CD8-positive, alpha-beta memory T cell (primary cell): ENCODE results near the gene CDCA4. TPM values are rescaled to one million over a fixed set of nuclear protein-coding genes. Genes with fewer than 3 reads are reported as not detected.
"Not testable (repeated sequence)": the region's sequence is repeated elsewhere in the genome, so short reads cannot be mapped to it uniquely, and the experiment has no call there.

Experiments
- CTCF ChIA-PET: fragments of 350-600 bp; sonication (Branson Sonifier 250); formaldehyde crosslinking; loops from one replicate; lab custom pipeline; 2021; ENCODE audit warnings: antibody characterized with exemption; lab: Charles Lee
- POLR2A ChIA-PET: fragments of 350-600 bp; sonication (Branson Sonifier 250); formaldehyde crosslinking; loops from one replicate; lab custom pipeline; 2021; ENCODE audit warnings: antibody characterized with exemption; lab: Charles Lee
- DNase-seq, 5 donors: peaks; one replicate each; pipeline versions ENCODE4 v3.0.0 to v3.0.0-alpha.2; 2020 to 2022; ENCODE audit warnings: mixed read lengths in 1 of 5
- H3K27ac ChIP-seq: one replicate; pipeline ENCODE4 v1.7.0; 2013; ENCODE audit warnings: low read depth, mild to moderate bottlenecking, low read length, moderate library complexity
- H3K27me3 ChIP-seq: 2 replicates; pipeline ENCODE4 v1.7.0; 2013; ENCODE audit warnings: low read length, mild to moderate bottlenecking; ENCODE audit not compliant: insufficient read depth, poor library complexity, severe bottlenecking
- H3K36me3 ChIP-seq: 2 replicates; pipeline ENCODE4 v1.7.0; 2013; ENCODE audit warnings: mild to moderate bottlenecking, low read length, moderate library complexity; ENCODE audit not compliant: insufficient read depth
- H3K4me1 ChIP-seq: 2 replicates; pipeline ENCODE4 v1.7.0; 2013; ENCODE audit warnings: mild to moderate bottlenecking, low read length, moderate library complexity; ENCODE audit not compliant: insufficient read depth
- H3K4me3 ChIP-seq: 2 replicates; pipeline ENCODE4 v1.7.0; 2013; ENCODE audit warnings: mild to moderate bottlenecking, low read length
- H3K9me3 ChIP-seq: 2 replicates; pipeline ENCODE4 v1.7.0; 2013; ENCODE audit warnings: mild to moderate bottlenecking, low read length
- H3K27ac Mint-ChIP-seq, 8 donors: one replicate each; pipeline ENCODE4 v1.8.0; 2020 to 2021; ENCODE audit warnings: mixed read lengths in 8 of 8, mild to moderate bottlenecking in 6 of 8, inconsistent platforms in 3 of 8, moderate library complexity in 3 of 8
- H3K27me3 Mint-ChIP-seq, 2 donors: one replicate each; pipeline ENCODE4 v1.8.0; 2020 to 2021; ENCODE audit warnings: mixed read lengths in 2 of 2, mild to moderate bottlenecking in 1 of 2, moderate library complexity in 1 of 2
- H3K36me3 Mint-ChIP-seq, 3 donors: one replicate each; pipeline ENCODE4 v1.8.0; 2020 to 2021; ENCODE audit warnings: mixed read lengths in 3 of 3, inconsistent platforms in 1 of 3, mild to moderate bottlenecking in 1 of 3
- H3K4me1 Mint-ChIP-seq, 3 donors: one replicate each; pipeline ENCODE4 v1.8.0; 2020 to 2021; ENCODE audit warnings: mixed read lengths in 3 of 3, inconsistent platforms in 1 of 3, mild to moderate bottlenecking in 1 of 3
- H3K4me3 Mint-ChIP-seq, 7 donors: one replicate each; pipeline ENCODE4 v1.8.0; 2020 to 2021; ENCODE audit warnings: mixed read lengths in 7 of 7, mild to moderate bottlenecking in 6 of 7, moderate library complexity in 4 of 7, inconsistent platforms in 2 of 7
- H3K9me3 Mint-ChIP-seq, 5 donors: one replicate each; pipeline ENCODE4 v1.8.0; 2020 to 2022; ENCODE audit warnings: mixed read lengths in 5 of 5, mild to moderate bottlenecking in 3 of 5, moderate library complexity in 2 of 5, inconsistent platforms in 1 of 5
- polyA plus RNA-seq: library from polyadenylated mRNA; unstranded; fragments of 300-500 nt; fragmentation: Illumina TruSeq; gene quantifications from one replicate; pipeline ENCODE4 v1.2.3, GENCODE V29; 2021
- total RNA-seq, 2 experiments: library from RNA; stranded (reverse); gene quantifications; one replicate each; pipeline ENCODE4 v1.2.3, GENCODE V29; 2021

CDCA4 gene
- total and polyA plus RNA-seq, 3 experiments from 2014 or later, result 23.8 to 76.7 (median 73.0) TPM

DNA sequence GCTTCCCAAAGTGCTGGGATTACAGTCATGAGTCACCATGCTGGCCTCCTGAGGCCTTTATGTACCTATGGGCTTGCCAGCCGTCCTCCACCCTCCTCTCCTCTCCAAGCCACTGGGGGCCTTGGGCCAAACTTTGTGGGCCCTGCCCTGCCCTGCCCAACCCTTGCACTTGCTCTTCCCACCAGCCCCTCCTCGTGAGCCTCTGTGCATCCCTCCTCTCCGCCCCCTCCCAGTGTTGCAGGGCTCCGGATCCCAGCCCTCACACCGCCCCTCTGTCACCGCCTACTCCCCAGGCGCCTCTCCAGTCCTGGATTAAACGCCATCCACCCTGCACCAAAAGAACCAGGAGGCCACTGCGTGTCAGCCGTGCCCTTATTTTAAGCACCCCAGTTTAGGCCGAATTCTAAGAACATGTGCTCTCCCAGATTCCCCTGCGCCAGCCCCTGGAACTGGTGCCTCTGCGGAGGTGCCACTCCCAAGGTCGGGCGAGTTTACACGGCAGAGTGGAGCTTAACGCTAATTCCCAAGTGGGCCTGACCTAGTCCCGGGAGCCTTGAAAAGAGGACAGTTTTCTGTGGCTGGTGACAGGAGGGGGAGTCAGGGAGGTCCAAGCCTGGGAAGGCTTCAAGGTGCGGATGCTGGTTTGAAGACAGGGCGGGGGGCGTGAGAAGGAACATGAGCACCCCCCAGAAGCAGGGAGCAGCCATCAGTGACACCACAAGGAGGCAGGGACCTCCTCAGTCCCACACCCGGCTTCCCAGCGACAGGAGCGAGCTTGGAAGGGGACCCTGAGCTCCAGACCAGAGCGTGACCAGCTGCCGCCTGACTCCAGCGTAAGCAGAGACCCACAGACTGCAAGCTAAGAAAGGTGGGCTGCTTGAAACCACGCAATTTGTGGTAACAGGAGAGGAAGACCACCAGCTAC lies 21.2 kb upstream of the CDCA4 start:
- POLR2A ChIA-PET, result no interaction called here
- DNase-seq, result no peak

DNA sequence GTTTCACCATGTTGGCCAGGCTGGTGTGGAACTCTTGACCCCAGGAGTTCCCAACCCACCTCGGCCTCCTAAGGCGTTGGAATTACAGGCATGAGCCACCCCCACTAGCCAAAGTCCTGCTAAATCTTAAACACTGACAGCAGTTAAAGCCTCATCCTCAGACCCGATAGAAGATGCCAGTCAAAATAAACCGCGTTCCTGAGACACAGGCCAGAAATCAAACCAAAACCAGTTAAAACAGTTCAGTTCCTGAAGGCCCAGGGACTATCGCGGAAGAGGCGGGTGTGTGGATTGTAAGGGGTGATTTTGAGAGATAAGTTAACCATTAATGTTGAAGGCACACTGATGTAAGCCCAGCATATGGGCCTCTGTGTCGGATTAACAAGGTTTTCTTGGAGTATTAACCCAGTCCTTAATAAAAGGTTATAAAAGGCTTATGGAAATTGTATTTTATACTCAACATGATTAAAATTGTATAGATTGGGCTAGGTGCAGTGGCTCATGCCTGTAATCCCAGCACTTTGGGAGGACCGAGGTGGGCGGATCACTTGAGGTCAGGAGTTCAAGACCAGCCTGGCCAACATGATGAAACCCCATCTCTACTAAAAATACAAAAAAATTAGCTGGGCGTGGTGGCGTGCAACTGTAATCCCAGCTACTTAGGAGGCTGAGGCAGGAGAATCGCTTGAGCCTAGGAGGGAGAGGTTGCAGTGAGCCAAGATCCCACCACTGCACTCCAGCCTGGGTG lies 18.7 kb upstream of the CDCA4 start:
- Mint-ChIP-seq H3K36me3 (peaks cover 0 to 4% (median 0%) of the 10 kb centered on the region in 3 donors), H3K4me1 (peaks cover under 1 to 3% (median under 1%) of the 10 kb centered on the region in 3 donors), H3K9me3 (no peaks in the 10 kb centered on the region), H3K4me3 (no peak overlapping the region), H3K27ac (no peak overlapping the region), H3K27me3 (peaks cover 0 to under 1% of the 10 kb centered on the region in 2 donors)
- no peaks in the 10 kb centered on the region for H3K36me3 ChIP-seq
- H3K4me1 ChIP-seq, result no peaks in the 10 kb centered on the region
- H3K27ac ChIP-seq, result no peak overlapping the region
- no peak overlapping the region for H3K4me3 ChIP-seq
- ChIA-PET POLR2A (no interaction called here), CTCF (no interaction called here)
- H3K27me3 ChIP-seq, result peaks cover 1% of the 10 kb centered on the region
- no peaks in the 10 kb centered on the region for H3K9me3 ChIP-seq
- no peak for DNase-seq

More for the DNA sequence above, 21.2 kb upstream of the CDCA4 start:
- no peak overlapping the region for H3K4me3 ChIP-seq
- H3K36me3 ChIP-seq, result no peaks in the 10 kb centered on the region
- H3K27ac Mint-ChIP-seq, result no peak overlapping the region
- no peak overlapping the region for H3K27ac ChIP-seq
- CTCF ChIA-PET, result interaction anchor here (0.7 to 6.2 kb wide), 6 partner anchors 21 to 68 kb away, joined by 3 to 122 read pairs (median 4); partner anchors contain the start of gene CLBA1
- H3K4me1 Mint-ChIP-seq, result peaks cover 9 to 14% (median 11%) of the 10 kb centered on the region in 3 donors
- peaks cover 4% of the 10 kb centered on the region for H3K27me3 ChIP-seq
- H3K4me3 Mint-ChIP-seq, result no peak overlapping the region
- no peaks in the 10 kb centered on the region for H3K9me3 Mint-ChIP-seq
- peaks cover 1 to 4% of the 10 kb centered on the region in 2 donors for H3K27me3 Mint-ChIP-seq
- peaks cover 0 to 4% (median 2%) of the 10 kb centered on the region in 3 donors for H3K36me3 Mint-ChIP-seq
- no peaks in the 10 kb centered on the region for H3K9me3 ChIP-seq
- H3K4me1 ChIP-seq, result peaks cover 6% of the 10 kb centered on the region

DNA sequence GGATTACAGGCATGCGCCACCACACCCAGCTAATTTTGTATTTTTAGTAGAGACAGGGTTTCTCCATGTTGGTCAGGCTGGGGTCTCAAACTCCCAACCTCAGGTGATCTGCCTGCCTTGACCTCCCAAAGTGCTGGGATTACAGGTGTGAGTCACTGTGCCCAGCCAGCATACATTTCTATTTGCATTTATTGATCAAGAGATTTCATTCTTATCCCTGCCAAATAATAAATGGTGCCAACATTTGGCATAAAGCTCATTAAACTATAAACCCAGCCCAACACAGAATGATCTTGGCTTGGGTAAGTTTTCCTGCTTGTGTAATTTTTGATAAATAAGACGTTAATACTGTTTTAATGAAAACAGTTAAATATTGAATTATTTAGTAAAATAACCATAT lies 14.7 kb upstream of the CDCA4 start:
- H3K27ac Mint-ChIP-seq, H3K9me3 ChIP-seq, H3K27me3 ChIP-seq, H3K27me3 Mint-ChIP-seq, H3K36me3 ChIP-seq, H3K36me3 Mint-ChIP-seq, H3K4me3 ChIP-seq, H3K9me3 Mint-ChIP-seq, H3K4me1 ChIP-seq, DNase-seq, H3K27ac ChIP-seq: not testable (repeated sequence)
- CTCF ChIA-PET, result interaction anchor here (0.7 to 3.1 kb wide), 7 partner anchors 10 to 385 kb away, joined by 3 to 30 read pairs (median 4); partner anchors contain the start of gene CDCA4
- Mint-ChIP-seq H3K4me1 (peaks cover 17 to 22% (median 22%) of the 10 kb centered on the region in 3 donors), H3K4me3 (peak overlapping the region in 2 of 7 donors; percentile 48 to 96)
- POLR2A ChIA-PET, result interaction anchor here (0.8 to 1.0 kb wide), 2 partner anchors 16 to 50 kb away, joined by 3 read pairs; partner anchors contain the start of gene CLBA1

GRCh38 chr14:105034315-105035039 lies 13.6 kb upstream of the CDCA4 start:
- Histone ChIP-seq H3K9me3 (no peaks in the 10 kb centered on the region), H3K36me3 (no peaks in the 10 kb centered on the region), H3K27me3 (no peaks in the 10 kb centered on the region), H3K27ac (no peak overlapping the region), H3K4me3 (no peak overlapping the region), H3K4me1 (peaks cover 4% of the 10 kb centered on the region)
- H3K27me3 Mint-ChIP-seq, result no peaks in the 10 kb centered on the region
- H3K4me3 Mint-ChIP-seq, result peak overlapping the region; percentile 43 to 96 (median 90)
- peaks cover 0 to 4% (median 0%) of the 10 kb centered on the region in 3 donors for H3K36me3 Mint-ChIP-seq
- ChIA-PET CTCF (interaction anchor here (0.8 to 3.1 kb wide), 5 partner anchors 10 to 59 kb away, joined by 3 to 30 read pairs (median 4); partner anchors contain the start of gene CLBA1), POLR2A (interaction anchor here (0.9 to 1.0 kb wide), 2 partner anchors 13 to 49 kb away, joined by 3 to 6 read pairs; partner anchors contain the start of genes CDCA4 and CLBA1)
- no peaks in the 10 kb centered on the region for H3K9me3 Mint-ChIP-seq
- peak overlapping the region in 7 of 8 donors; percentile 35 to 95 (median 90) for H3K27ac Mint-ChIP-seq
- peaks cover 17 to 22% (median 22%) of the 10 kb centered on the region in 3 donors for H3K4me1 Mint-ChIP-seq
- DNase-seq, result no peak

DNA sequence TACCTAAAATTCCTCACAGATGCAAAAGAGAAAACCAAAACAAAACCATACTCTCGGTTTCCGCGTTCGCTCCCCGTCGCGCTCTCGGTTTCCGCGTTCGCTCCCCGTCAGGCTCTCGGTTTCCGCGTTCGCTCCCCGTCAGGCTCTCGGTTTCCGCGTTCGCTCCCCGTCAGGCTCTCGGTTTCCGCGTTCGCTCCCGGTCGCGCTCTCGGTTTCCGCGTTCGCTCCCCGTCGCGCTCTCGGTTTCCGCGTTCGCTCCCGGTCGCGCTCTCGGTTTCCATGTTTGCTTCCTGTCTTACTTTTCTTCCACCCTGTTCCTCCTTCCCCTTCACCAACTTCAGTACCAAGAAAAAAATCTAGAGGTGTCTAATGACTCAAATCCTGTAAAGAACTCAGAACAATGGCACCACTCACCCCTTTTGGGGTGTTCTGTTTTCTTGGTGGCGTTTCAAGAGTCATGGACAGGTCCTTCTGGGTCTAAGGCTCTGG lies 12.6 kb upstream of the CDCA4 start:
- not testable (repeated sequence) for H3K4me1 ChIP-seq, H3K36me3 Mint-ChIP-seq, H3K36me3 ChIP-seq, H3K27me3 ChIP-seq, H3K9me3 Mint-ChIP-seq, H3K27me3 Mint-ChIP-seq, H3K9me3 ChIP-seq
- peaks cover 17 to 22% (median 22%) of the 10 kb centered on the region in 3 donors for H3K4me1 Mint-ChIP-seq
- ChIA-PET POLR2A (interaction anchor here (0.6 to 2.5 kb wide), 3 partner anchors 12 to 52 kb away, joined by 6 to 18 read pairs (median 11); partner anchors contain the start of gene CDCA4), CTCF (interaction anchor here (0.8 to 2.7 kb wide), 3 partner anchors 12 to 48 kb away, joined by 3 to 15 read pairs (median 4); partner anchors contain the start of genes CDCA4 and CLBA1)
- peak in 2 of 5 donors; percentile 29 to 32 for DNase-seq
- Histone ChIP-seq H3K27ac (peak overlapping the region; percentile 34), H3K4me3 (peak overlapping the region; percentile 49)
- H3K27ac Mint-ChIP-seq, result peak overlapping the region; percentile 81 to 97 (median 92)
- peak overlapping the region; percentile 88 to 96 (median 91) for H3K4me3 Mint-ChIP-seq

DNA sequence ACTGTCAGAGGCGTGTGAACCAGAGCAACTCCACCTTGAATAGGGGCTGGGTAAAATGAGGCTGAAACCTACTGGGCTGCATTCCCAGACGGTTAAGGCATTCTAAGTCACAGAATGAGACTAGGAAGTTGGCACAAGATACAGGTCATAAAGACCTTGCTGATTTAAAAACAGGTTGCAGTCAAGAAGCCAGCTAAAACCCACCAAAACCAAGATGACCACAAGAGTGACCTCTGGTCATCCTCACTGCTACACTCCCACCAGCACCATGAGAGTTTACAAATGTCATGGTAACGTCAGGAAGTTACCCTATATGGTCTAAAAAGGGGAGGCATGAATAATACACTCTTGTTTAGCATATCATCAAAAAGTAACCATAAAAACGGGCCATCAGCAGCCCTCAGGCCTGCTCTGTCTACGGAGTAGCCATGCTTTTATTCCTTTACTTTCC lies 11.6 kb upstream of the CDCA4 start:
- H3K9me3 Mint-ChIP-seq, H3K27me3 ChIP-seq, H3K4me1 ChIP-seq, H3K27me3 Mint-ChIP-seq, H3K27ac ChIP-seq, H3K9me3 ChIP-seq, DNase-seq, H3K36me3 ChIP-seq: not testable (repeated sequence)
- peaks cover 0 to 11% (median 0%) of the 10 kb centered on the region in 3 donors for H3K36me3 Mint-ChIP-seq
- peak overlapping the region; percentile 49 for H3K4me3 ChIP-seq
- H3K4me3 Mint-ChIP-seq, result peak overlapping the region; percentile 88 to 96 (median 91)
- ChIA-PET CTCF (interaction anchor here (1.0 to 2.7 kb wide), 3 partner anchors 13 to 57 kb away, joined by 3 to 15 read pairs (median 4); no protein-coding TSS in a partner anchor), POLR2A (interaction anchor here (2.5 kb wide), 1 partner anchor 12 kb away, joined by 18 read pairs; the partner anchor contains the start of gene CDCA4)
- peak overlapping the region in 7 of 8 donors; percentile 60 to 97 (median 91) for H3K27ac Mint-ChIP-seq
- H3K4me1 Mint-ChIP-seq, result peaks cover 17 to 22% (median 22%) of the 10 kb centered on the region in 3 donors
